ENCODE measurements around the gene SLC7A6.

Gene SLC7A6

GRCh38 chr16:68235108-68235886 is 29.0 kb upstream of the SLC7A6 start:
- DNase-seq (ENCODE audit: low read depth in 3 of 3): no peak

- DNase-seq (ENCODE audit: low read depth in 3 of 3): no peak
Measured at GRCh38 chr16:68235887-68236136, 28.5 kb upstream of the SLC7A6 start, which contains the start of gene ESRP2. Gene ESRP2, minus strand, starts transcription at chr16:68236127. Its CDS starts 82 bp downstream, at chr16:68236045.

- DNase-seq (ENCODE audit: low read depth in 3 of 3): no peak
Measured at GRCh38 chr16:68236137-68236825, 28.0 kb upstream of the SLC7A6 start.

GRCh38 chr16:68236826-68237242 is 27.5 kb upstream of the SLC7A6 start:
- DNase-seq (ENCODE audit: low read depth in 3 of 3): no peak

GRCh38 chr16:68237243-68238028 is 26.9 kb upstream of the SLC7A6 start:
- peak; percentile 77 to 87 (median 79) for DNase-seq (ENCODE audit: low read depth in 3 of 3)

- DNase-seq (ENCODE audit: low read depth in 3 of 3): no peak
Measured at GRCh38 chr16:68238029-68238345, 26.3 kb upstream of the SLC7A6 start.

- no peak for DNase-seq (ENCODE audit: low read depth in 3 of 3)
Measured at GRCh38 chr16:68242085-68242484, 22.2 kb upstream of the SLC7A6 start.

- DNase-seq (ENCODE audit: low read depth in 3 of 3): no peak
Measured at GRCh38 chr16:68242926-68243858, 21.1 kb upstream of the SLC7A6 start.

GRCh38 chr16:68244481-68244902 is 19.8 kb upstream of the SLC7A6 start:
- DNase-seq (ENCODE audit: low read depth in 3 of 3): no peak

- peak; percentile 95 to 97 (median 97) for DNase-seq (ENCODE audit: low read depth in 3 of 3)
Measured at GRCh38 chr16:68244903-68245853, 19.1 kb upstream of the SLC7A6 start, which contains the start of gene PLA2G15. Gene PLA2G15, plus strand, starts transcription at chr16:68245373. Its CDS starts 54 bp downstream, at chr16:68245427.

- DNase-seq (ENCODE audit: low read depth in 3 of 3): no peak
Measured at GRCh38 chr16:68246121-68246520, 18.2 kb upstream of the SLC7A6 start.

GRCh38 chr16:68246666-68247065 is 17.7 kb upstream of the SLC7A6 start:
- DNase-seq (ENCODE audit: low read depth in 3 of 3): no peak

GRCh38 chr16:68247400-68247799 is 16.9 kb upstream of the SLC7A6 start:
- DNase-seq (ENCODE audit: low read depth in 3 of 3): no peak

GRCh38 chr16:68247932-68248331 is 16.4 kb upstream of the SLC7A6 start:
- DNase-seq (ENCODE audit: low read depth in 3 of 3): no peak

- DNase-seq (ENCODE audit: low read depth in 3 of 3): no peak
Measured at GRCh38 chr16:68249371-68249770, 15.0 kb upstream of the SLC7A6 start.

- no peak for DNase-seq (ENCODE audit: low read depth in 3 of 3)
Measured at GRCh38 chr16:68250951-68251350, 13.4 kb upstream of the SLC7A6 start.

- no peak for DNase-seq (ENCODE audit: low read depth in 3 of 3)
Measured at GRCh38 chr16:68251832-68252231, 12.5 kb upstream of the SLC7A6 start.

- DNase-seq (ENCODE audit: low read depth in 3 of 3): no peak
Measured at GRCh38 chr16:68252383-68252782, 11.9 kb upstream of the SLC7A6 start.

GRCh38 chr16:68253721-68254120 is 10.6 kb upstream of the SLC7A6 start:
- no peak for DNase-seq (ENCODE audit: low read depth in 3 of 3)

GRCh38 chr16:68255712-68256111 is 8.6 kb upstream of the SLC7A6 start:
- DNase-seq (ENCODE audit: low read depth in 3 of 3): no peak

All from stimulated activated CD4-positive, alpha-beta T cell treated with anti-CD3 and anti-CD28 coated beads, TNF-alpha, amount 100 ng/mL, for 4 hours (primary cell).